Stimulated activated CD4-positive, alpha-beta T cell treated with anti-CD3 and anti-CD28 coated beads, Interleukin-15, amount 100 ng/mL, for 48 hours (primary cell): ENCODE results near the gene HOXC4.
A peak's percentile ranks its signal among the peaks of the same experiment; 100 is the strongest.

Experiments used
- DNase-seq, 2 donors: peaks; one replicate each; pipeline ENCODE4 v3.0.0-alpha.2; 2020; ENCODE audit warnings: low read depth in 2 of 2

Gene HOXC4

DNA sequence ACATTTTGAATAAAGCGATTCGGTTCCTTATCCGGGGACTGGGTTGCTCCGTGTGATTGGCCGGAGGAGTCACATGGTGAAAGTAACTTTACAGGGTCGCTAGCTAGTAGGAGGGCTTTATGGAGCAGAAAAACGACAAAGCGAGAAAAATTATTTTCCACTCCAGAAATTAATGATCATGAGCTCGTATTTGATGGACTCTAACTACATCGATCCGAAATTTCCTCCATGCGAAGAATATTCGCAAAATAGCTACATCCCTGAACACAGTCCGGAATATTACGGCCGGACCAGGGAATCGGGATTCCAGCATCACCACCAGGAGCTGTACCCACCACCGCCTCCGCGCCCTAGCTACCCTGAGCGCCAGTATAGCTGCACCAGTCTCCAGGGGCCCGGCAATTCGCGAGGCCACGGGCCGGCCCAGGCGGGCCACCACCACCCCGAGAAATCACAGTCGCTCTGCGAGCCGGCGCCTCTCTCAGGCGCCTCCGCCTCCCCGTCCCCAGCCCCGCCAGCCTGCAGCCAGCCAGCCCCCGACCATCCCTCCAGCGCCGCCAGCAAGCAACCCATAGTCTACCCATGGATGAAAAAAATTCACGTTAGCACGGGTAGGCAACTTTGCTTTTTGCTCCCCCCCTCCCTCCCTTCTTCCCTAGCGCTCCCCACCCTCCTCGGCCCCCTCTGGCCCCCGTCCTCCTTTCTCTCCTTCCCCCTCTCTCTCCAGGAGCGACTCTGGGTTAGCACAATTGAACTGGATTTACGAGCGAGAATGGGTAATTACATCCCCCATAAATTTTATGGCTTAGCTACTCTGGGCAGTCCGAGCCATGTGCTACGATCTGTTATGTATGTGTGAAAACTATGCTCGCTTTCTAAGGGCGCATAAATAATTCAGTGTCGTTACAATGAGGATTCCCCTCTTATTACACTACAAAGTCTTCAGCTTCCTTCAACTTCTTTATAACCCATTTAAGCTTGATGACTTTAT, at the start of gene HOXC4:
TSS of gene HOXC4 (plus strand) at position 85 of the 991 bp plus-strand sequence. CDS start at position 173, 88 bp downstream.
- DNase-seq: no peak

DNA sequence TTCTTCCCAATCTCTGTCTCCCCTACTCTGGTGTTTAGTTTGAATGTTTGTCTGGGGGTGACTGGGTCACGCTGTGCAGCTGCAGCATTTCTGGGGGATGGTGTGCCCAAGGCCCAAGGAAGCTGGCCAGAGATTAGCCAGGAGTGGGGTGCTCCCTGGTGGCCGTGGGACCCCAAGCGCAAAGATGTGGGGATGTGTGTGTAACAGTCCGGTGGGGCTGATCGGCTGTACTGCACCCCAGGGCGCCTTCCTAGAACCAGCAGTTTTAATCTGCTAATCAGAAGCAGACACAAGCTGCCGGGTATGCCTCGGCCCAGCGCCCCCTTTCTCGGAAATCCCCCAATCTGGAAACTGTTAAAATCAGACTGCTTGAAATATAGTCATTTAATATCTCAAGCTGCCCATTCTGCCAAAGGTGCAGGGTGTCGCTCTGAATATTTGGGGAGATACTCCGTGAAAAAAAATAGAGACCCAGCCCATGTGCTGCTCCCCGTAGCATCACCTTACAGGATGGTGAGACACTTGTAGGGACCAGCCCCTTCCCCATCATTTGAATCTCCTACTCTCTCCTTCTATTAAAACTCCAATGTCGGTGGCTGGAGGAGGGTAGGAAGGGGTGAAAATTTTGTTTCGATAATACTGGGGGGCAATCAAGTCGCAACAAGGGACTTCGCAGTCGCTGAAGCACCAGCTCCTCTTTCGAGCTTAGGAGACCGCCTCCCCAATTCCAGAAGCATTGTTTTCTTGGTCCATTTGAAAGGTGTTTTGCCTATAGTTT, 49.4 kb upstream of the HOXC4 start:
- DNase-seq: no peak

DNA sequence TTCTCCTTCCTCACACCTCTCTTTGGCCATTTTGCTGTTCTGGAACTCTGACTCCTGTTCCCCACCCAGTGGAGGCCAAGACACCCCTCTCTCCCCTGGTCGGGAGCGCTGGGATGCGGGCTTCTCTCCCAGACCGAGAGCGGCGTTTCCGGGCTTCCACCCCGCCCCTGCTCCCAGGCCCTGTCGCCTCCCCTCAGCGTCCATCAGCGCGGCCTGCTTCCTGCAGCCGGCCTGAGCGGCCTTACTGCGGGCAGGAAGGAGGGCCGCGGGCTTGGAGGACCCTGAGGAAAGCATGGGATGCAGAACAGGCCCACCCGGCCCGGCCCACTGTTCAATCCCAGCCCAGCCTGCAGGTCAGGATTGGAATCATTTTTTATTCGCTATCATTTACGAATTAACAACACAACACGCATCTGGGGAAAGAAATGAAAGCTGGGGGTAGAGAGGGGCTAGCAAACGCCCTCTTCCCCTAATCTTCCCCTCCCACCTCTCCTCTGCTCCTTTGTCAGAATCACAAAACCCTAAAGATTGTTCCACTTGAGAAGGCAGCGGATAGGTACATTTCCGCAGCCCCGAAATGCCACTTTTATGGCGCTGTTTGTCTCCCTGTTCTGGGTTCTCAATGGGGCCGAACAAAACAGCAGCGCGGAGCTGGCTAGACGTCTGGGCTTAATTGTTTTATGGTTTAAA, 48.6 kb upstream of the HOXC4 start:
- DNase-seq: no peak

DNA sequence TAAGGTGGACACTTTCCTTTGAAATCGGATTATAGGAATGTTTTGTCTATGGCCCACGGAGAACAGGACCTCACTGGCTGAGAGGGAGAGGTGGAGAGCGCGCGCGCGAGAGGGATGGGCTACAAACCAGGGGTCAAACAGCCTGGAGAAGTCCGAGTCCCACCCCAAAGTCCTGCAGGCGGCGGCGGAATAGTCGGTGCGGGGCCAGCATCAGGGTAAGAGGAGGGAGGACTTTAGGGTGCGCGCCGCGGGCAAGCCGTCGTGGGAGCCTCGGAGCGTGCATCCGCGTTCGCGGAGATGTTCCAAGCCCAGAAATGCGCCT, 48.1 kb upstream of the HOXC4 start:
- DNase-seq: no peak

DNA sequence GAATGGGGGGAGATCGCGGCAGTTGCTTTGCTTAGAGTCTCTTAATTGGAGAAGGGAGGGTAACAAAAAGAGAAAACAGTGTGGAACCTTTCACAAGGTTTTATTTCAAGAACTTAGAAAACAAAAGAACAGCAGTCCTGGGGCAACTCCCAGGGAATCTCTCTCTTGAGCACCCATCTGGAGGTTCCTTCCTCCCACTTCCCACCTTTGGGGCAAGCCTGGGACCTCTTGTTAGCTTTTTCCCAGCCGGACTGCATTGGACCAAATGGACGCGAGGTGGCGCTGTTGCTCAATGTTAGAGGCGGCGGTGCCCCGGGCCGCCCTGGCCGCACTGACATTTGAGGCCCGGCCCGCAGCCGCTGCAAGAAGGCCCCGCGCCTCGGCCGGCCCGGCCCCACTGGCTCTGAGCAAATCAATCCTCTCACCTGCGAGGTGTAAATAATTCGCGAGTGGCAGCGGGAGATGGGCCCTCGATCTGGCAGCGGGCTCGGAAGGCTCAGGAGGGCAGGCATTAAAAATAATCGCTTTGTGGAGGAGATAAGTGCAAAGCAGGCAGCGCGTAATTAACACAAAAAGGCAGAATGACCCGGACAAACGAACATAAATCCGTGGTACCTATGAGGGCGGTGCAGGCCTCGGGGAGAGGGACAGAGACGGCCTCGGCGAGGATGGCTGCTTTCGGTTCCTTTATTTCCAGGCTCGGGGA, 47.6 kb upstream of the HOXC4 start:
- DNase-seq: peak; percentile 58 to 73

DNA sequence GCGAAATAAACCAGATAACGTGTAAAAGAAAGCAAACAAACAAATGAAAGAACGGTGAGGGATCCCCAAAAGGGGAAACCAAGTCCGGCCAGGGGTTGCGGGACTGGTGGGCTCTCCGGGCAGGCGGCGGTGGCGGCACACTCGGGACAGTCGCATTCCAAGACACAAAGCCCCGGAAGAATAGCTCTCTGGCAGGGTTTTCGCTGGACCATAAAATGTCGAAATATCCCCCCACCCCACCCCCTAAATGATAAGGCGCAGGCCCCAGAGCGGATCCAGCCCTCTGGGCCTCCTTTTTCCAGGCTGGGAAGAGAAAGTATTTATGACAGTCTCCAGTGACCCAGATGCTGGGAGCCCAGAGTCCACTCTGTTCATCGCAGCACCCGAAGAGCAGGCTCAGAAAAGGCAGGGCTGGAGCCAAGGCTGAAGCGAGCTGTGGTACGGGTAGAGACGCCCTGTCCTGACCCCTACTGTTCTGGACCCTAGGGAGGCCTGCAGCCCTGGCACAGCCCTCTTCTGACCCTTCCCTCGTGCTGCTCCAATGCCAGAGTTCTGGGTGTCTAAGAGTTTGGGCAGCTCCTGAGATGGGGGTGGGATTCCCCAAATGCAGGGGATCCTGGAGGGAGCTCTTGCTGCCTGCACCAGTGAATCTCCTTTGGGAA, 46.9 kb upstream of the HOXC4 start:
- no peak for DNase-seq

DNA sequence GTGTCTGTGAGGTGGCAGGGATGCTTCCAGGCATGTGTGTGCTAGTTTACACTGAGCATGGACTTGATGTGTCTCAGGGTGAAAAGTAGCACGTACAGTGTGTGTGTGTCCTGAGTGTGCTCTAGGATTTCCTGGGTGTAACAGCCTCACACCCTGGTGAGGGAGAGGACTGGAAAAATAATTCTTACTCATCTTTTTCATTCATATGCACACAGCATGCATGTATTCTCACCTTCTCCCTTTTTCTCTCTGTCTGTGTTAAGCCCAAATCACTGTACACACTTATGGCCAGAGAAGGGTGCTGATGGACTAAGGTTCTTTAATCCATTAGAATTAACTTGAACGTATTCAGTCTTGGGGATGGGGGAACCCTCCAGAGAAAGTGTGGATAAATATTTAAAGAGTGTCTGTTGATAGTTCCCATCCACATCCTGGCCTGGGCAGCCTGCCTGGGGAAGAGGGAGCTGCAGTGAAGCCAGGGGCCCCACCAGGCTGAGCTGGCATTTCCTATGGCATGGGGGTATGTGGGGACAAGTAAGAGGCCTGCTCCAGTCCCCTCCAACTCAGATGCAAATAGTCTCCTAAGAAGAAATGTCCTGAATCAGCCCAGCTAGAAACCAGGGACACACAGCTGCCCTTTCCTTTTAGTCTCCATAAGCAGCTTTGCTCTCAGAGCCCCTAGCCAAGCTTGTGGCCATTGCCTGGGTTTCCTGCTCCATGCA, 45.9 kb upstream of the HOXC4 start:
- no peak for DNase-seq

DNA sequence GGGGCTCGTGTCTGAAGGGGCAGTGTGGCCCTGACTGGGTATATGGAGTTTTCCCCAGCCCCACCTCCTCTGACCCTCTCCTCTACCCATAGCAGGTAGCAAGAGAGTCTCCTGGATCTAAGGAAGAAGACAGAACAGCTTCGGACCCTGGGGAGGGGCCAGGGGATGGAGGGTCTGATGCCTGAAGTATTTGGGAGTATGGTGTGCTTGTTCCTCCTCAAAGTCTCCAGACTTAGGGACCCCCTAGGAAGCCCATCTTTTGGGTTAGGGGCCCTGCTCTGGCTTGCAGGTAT, 45.4 kb upstream of the HOXC4 start:
- no peak for DNase-seq

DNA sequence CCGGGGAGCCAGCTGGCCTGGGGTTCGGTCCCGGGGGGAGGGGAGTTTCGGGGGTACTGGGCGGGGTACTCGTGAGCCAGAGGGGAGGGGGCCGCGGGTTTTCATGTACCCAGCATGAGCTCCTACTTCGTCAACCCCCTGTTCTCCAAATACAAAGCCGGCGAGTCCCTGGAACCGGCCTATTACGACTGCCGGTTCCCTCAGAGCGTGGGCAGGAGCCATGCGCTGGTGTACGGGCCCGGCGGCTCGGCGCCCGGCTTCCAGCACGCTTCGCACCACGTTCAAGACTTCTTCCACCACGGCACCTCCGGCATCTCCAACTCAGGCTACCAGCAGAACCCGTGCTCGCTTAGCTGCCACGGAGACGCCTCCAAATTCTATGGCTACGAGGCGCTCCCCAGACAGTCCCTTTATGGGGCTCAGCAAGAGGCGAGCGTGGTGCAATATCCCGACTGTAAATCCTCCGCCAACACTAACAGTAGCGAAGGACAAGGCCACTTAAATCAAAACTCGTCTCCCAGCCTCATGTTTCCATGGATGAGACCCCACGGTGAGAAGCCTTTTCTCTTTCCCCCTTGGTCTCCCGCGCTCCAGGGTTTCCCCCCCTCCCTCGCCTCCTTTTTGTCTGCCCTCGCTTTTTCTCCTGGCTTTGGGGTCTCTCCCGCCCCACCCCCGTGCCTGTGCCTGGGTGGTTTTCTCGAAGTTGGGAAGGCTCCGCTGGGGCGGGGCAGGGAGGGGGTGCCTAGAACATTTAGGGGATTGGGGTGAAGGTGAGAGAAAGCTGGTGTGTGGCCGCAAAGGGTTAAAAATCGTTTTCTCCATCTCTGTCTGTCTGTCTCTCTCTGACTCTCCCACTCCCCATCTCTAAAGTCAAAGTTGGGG, 44.2 kb upstream of the HOXC4 start:
- DNase-seq: no peak

DNA sequence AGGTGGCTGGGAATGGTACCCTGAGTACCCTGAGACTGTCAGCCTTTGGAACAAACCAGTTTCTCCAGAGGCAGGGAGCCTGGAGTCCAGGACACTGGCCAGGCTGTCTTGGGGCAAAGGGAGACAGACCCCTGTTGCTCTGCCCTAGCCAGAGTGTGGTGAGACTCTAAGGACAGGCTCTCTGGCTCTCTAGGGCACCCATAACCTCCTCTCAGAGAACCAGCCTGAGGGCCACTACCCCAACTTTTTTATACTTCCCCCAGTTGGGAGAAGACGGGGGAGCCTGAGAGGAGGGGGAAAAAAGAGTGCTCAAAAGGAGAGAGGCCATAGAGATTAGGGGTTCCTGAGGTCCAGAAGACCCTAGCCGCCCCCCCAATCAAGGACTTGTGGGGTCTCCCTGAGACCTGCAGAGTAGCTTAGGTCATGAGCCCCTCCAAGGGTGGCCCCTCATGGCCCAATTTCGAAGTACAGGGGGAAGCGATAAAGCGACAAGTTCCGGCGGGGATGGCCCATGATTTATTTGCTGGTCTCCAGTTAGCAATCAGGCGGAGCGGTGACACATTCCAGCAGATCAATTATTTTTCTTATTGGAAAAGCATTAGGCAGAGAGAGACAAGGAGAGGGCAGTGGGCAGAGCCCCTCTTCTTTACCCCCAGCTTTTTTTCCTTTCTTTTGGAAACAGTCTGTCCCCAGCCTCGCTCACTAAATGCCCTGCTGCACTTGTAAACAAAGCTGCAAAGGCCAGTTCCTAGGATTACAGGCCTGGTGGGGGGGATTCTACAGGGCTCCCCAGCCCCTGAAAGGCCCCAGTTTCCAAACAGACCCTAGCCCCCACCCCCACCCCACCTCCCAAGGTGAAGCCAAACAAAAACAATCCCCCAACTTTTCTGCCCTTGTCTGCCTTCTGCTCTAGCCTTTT, 43.3 kb upstream of the HOXC4 start:
- DNase-seq: no peak

DNA sequence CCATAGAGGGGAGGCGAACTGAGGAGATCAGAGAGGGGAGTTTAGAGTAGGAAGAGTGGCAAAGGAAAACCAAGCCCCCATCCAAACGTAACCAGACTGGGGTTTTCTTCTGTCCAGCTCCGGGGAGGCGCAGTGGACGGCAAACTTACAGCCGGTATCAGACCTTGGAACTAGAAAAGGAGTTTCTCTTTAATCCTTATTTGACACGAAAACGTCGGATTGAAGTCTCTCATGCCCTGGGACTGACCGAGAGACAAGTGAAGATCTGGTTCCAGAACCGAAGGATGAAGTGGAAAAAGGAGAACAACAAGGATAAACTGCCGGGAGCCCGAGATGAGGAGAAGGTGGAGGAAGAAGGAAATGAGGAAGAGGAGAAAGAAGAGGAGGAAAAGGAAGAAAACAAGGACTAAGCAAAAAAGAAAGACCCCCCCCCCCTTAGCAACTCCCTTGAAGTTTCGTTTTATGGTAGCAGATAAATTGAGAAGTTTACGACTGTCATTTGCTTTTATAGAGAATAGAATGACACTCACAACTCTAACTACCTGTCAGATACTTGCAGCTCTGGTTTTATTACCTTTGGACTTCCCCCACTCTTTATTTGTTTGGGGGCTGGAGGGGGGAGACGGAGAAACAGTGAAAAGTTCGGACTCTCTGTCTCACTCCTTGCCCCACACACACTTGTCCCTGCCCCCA, 42.5 kb upstream of the HOXC4 start:
- no peak for DNase-seq

DNA sequence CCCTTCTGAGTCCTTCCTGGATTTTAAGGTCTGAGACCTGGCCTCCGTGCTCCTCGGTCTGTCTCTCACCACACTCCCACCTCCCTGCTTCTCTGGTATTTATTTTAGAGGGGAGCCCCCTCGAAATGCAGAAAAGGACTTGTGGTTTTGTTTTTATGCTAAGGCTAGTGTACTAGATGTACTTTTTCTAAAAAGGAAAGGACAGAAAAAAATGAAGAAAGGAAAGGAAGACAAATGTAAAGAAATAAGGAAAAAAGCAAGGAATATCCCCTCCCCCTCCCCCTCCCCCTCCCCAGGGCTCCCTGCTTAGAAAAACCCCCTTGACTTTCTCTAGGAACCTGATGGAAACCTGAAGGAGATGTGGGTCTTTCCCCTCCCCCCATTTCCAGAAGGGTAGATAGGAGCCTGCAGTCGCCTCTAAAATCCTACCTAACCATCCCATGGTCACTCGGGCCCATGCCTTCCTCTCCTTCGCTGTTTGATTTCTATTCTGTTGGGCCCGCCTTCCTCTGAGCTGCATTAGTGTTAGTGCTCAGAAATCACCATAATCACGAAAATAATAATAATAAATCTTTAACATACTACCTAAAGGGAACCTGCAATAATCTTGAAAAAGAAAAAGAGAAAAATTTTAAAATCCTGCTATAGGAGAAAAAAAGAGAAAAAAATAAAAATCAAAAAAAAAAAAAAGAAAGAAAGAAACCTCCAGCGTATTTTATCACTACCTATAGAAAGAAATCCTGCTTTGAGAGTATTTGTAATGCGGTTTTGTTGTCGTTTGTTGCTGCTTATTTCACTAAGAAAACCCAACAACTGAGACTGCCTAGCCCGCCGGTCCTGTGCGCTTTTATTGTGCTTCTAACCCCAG, 41.7 kb upstream of the HOXC4 start:
- DNase-seq: no peak

DNA sequence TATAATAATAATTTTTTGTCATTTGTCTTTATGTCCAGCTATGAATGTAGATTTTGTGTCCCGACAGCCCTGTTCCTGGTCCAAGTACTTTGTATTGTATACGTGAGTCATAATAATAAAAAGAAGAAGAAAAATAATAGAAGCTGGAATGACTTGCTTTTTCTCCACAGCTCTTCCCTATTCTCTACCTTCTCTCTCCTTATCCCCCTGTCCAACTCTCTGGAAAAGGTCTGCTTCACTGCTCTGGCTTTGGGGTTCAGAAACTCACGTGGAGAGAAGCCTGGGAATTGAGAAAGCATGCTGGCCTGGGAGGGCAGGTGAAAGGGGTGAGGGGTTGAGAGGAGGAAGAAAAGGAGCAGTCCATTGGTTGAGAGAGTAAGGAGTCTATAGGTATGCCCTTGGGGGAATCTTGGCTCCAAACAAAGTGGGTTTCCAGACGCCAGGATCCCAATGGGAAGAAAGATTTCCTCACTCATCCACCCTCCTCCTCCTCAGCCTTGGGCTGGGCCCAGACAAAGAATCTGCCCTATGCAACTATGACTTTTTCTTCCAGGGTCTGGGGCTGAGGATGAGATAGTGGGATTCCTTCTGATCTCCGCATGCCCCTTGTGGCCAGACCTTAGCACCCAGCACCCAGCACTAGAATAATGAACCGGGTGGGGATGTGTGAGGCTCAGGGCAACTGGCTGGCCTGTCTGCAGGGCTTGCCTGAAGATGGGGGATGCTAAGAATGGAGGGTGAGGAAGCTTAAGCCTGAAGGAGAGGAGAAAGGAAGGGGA, 40.8 kb upstream of the HOXC4 start:
- DNase-seq: no peak

DNA sequence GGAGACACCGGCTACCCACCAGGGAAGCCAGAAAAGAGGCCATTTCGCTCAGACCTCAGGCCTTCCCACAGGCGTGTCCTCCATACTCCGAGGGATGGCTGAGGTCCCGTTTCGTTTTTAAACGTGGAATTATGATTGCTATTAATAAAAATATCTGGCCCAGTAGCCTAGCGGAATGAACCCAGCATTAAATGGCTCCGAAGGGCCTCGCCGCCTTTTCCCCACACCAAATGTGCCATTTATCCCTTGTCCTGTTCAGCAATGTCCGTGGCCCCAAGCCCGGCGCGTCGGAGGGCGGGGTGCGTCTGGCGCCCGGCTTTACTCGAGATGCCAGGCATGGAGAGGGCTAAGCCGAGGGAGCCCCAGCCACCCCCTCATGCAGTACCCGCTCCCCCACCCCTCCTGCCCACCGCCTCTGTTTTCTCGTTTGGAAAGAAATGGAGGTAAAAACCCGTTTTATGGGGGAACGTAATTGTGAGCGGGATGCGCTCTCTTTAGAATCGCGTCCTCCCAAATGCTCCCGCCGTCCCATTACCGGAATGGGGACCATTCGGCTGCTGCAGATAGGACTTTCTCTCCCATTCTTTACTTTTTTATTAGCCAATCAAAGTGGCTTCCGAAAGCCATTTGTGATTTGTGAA, 39.1 kb upstream of the HOXC4 start:
- no peak for DNase-seq

DNA sequence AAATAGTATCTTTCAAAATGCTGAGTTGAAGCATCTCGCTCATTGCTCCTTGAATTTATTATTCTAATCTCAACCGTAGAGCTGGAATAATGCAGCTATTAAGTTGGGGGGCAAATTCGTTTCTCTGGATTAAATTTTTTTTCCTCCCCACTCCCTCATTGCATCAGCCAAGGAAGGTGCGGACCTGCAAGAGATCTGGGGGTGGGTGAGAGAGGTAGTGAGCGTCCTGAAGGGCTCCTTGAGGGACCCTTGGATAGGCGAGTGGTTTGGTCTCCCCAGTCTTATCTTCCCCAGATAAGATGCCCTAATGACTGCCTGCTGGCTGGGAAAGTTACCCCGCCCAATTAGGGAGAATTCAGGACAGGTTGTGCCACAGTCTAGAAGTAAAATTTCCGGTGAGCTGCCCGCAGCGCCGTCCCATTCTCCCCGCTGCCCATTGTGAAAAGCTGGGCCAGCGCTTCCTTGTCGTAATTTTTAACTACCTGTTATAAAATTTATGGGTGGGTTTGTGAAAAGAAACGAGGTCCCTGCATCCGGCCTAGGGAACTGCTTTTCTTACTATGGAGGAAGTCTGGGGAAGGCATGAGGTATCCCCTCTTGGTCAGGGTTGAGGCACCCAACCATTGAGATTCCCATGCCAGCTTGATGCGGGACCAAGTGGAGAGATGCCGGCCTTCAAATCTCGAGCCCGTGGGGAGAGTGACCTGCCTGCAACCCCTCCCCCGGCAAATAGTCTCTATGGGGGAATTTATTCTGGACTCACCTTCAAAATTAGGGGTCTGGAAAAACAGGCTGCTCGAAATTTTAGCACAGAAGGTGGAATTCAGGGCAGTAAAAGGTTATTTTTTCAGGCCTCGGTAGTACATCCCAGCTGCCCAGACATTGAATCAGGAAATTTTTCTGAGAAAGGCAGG, 38.4 kb upstream of the HOXC4 start:
- no peak for DNase-seq
